ENCODE data around the gene LAMTOR4.

DNA sequence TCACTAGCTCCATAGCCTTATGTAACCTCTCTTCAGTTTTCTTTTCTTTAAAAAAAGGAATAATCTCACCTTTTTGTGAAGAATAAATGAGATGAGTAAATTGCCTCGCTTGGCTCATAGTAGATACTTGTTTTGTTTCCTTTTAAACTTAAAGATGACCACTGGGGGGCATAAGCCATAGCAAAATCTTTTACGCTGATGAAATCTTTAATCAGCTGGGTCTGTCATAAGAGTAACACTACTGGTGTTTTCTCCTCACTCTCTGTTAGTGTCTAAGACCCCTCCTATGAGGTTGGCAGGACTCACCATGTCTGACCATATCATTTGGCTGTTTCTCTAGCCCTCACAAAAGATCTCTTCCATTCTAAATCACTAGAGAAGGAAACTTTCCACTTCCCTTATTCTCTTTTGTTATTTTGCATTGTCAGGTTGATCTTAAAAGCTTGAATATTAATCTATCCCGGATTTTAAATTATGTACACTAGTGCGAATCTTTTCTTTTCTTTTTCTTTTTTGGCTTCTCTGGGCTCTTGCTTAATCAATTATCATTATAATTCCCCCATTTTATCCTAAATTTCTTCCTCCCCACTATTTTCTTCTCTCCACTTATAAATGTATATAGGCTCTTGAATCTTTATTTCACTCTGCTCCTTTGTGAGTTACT is 41.5 kb downstream of the LAMTOR4 start:
- no peak for TF ChIP-seq PHF8 (CRISPR knock-in tag; IDR thresholded peaks at IDR 0.05)
- TF ChIP-seq EZH2 (conservative IDR thresholded peaks at IDR 0.05; ENCODE audit: low read depth, low read length) = no peak
- TF ChIP-seq, protein P1, sequence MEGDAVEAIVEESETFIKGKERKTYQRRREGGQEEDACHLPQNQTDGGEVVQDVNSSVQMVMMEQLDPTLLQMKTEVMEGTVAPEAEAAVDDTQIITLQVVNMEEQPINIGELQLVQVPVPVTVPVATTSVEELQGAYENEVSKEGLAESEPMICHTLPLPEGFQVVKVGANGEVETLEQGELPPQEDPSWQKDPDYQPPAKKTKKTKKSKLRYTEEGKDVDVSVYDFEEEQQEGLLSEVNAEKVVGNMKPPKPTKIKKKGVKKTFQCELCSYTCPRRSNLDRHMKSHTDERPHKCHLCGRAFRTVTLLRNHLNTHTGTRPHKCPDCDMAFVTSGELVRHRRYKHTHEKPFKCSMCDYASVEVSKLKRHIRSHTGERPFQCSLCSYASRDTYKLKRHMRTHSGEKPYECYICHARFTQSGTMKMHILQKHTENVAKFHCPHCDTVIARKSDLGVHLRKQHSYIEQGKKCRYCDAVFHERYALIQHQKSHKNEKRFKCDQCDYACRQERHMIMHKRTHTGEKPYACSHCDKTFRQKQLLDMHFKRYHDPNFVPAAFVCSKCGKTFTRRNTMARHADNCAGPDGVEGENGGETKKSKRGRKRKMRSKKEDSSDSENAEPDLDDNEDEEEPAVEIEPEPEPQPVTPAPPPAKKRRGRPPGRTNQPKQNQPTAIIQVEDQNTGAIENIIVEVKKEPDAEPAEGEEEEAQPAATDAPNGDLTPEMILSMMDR (CRISPR knock-in tag; IDR thresholded peaks at IDR 0.05) = peak; percentile 43
- no peak for TF ChIP-seq KDM5B (CRISPR knock-in tag; IDR thresholded peaks at IDR 0.05; ENCODE audit: borderline replicate concordance)
- TF ChIP-seq ARNT (IDR thresholded peaks at IDR 0.05) = no peak
- TF ChIP-seq ZNF644 (CRISPR knock-in tag; IDR thresholded peaks at IDR 0.05; ENCODE audit: low read depth) = no peak
- TF ChIP-seq ZKSCAN1 (IDR thresholded peaks at IDR 0.05; ENCODE audit: low read length) = no peak
- TF ChIP-seq ZNF33B (CRISPR knock-in tag; IDR thresholded peaks at IDR 0.05) = no peak
